ENCODE measurements around the gene KCNQ4. TPM values are rescaled to one million over a fixed set of nuclear protein-coding genes. Genes with fewer than 3 reads are reported as not detected.

KCNQ4 gene
- total and polyA plus RNA-seq, 2 of the 4 experiments (the other 2 are of a cell fraction), result 0.07 TPM; not detected in 1

- peak overlapping the region; percentile 45 for H3K27ac ChIP-seq (ENCODE audit: insufficient read depth, low read length)
- peak overlapping the region; percentile 45 to 97 for H4K8ac ChIP-seq (ENCODE audit: low read depth in 2 of 2, low read length in 2 of 2)
- H2BK5ac ChIP-seq (ENCODE audit: low read depth, low read length, poor library complexity, severe bottlenecking), result peak overlapping the region; percentile 97
- H2AFZ ChIP-seq (replicated peaks; ENCODE audit: low read length, poor library complexity), result peak overlapping the region; percentile 93
- peaks cover 4% of the 10 kb centered on the region; the same call in 1 of the 2 replicates for H3K9me3 ChIP-seq (ENCODE audit: control insufficient read depth, insufficient read depth, low read length)
- peak overlapping the region; percentile 99 for H2BK120ac ChIP-seq (ENCODE audit: low read depth, low read length)
- H2BK20ac ChIP-seq (ENCODE audit: low read depth, low read length), result peak overlapping the region; percentile 99
- peaks cover 13% of the 10 kb centered on the region for H3K4me1 ChIP-seq (ENCODE audit: control insufficient read depth, insufficient read depth, low read length)
- BruUV-seq (replicated peaks), result no TSS peak
- no peak overlapping the region for H3K9ac ChIP-seq (ENCODE audit: low read depth, low read length)
- peak overlapping the region; percentile 98 for H4K91ac ChIP-seq (ENCODE audit: insufficient read depth, low read depth, low read length)
- peak overlapping the region; percentile 93 for H2BK15ac ChIP-seq (ENCODE audit: low read depth, low read length)
- peak overlapping the region; percentile 63; the same call in 1 of the 2 replicates for H3K56ac ChIP-seq (ENCODE audit: extremely low read depth, insufficient read depth, low read length)
- no CpG with 5 or more reads among the region's 1 CpG for WGBS, 2 experiments (ENCODE audit: extremely low coverage in 2 of 2, insufficient read length in 1 of 2)
- H3K4me2 ChIP-seq (ENCODE audit: low read depth, low read length), result no peak overlapping the region
- DNase-seq (peak; percentile 28), ATAC-seq (ENCODE audit: low read depth) (no peak)
- no peaks in the 10 kb centered on the region for H3K27me3 ChIP-seq (ENCODE audit: control insufficient read depth, insufficient read depth, low read length)
- no peak overlapping the region for H3K4me3 ChIP-seq (ENCODE audit: insufficient read depth, low read depth, low read length)
- H2AK9ac ChIP-seq (replicated peaks; ENCODE audit: low read depth, low read length, poor library complexity), result peak overlapping the region; percentile 88
- peak overlapping the region; percentile 89 for H4K5ac ChIP-seq (ENCODE audit: low read depth, low read length)
- no peaks in the 10 kb centered on the region for H4K20me1 ChIP-seq (ENCODE audit: insufficient read depth, low read length)
- peak overlapping the region; percentile 87 for H2AK5ac ChIP-seq (ENCODE audit: low read depth, low read length)
- H3K9me1 ChIP-seq (ENCODE audit: insufficient read depth, low read length), result peaks cover 31% of the 10 kb centered on the region
- H3K36me3 ChIP-seq (ENCODE audit: control insufficient read depth, insufficient read depth, low read length), result no peaks in the 10 kb centered on the region
- CTCF ChIA-PET, result interaction anchor here (0.6 to 1.4 kb wide), 4 partner anchors 15 to 74 kb away, joined by 3 to 6 read pairs (median 4); partner anchors contain the start of gene CITED4
- H3K18ac ChIP-seq (ENCODE audit: low read depth, low read length), result peak overlapping the region; percentile 82
- H3K79me1 ChIP-seq (ENCODE audit: low read depth in 1 of 2, low read length in 2 of 2), result no peaks in the 10 kb centered on the region; a peak in 2 of 4 replicates
- H3K23ac ChIP-seq (ENCODE audit: low read depth, low read length), result peak overlapping the region; percentile 88; the same call in 1 of the 2 replicates
- H3K4ac ChIP-seq (ENCODE audit: low read depth, low read length), result peak overlapping the region; percentile 99
- peak overlapping the region; percentile 99 for H3K14ac ChIP-seq (replicated peaks; ENCODE audit: low read depth, low read length)
- POLR2A ChIA-PET (ENCODE audit: unreplicated experiment), result no interaction called here
- dilution Hi-C loops (cut with HindIII; ENCODE audit: low sequenced_read_pairs, unreplicated experiment), result no loop called here
- in situ Hi-C loops (cut with MboI; ENCODE audit: low sequenced_read_pairs), result no loop called here
- intact Hi-C loops (cut with micrococcal nuclease), result no loop called here
- TF ChIP-seq, protein P1, sequence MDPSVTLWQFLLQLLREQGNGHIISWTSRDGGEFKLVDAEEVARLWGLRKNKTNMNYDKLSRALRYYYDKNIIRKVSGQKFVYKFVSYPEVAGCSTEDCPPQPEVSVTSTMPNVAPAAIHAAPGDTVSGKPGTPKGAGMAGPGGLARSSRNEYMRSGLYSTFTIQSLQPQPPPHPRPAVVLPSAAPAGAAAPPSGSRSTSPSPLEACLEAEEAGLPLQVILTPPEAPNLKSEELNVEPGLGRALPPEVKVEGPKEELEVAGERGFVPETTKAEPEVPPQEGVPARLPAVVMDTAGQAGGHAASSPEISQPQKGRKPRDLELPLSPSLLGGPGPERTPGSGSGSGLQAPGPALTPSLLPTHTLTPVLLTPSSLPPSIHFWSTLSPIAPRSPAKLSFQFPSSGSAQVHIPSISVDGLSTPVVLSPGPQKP (IDR thresholded peaks at IDR 0.05; ENCODE audit: borderline replicate concordance, low read depth, low read length), result no peak
- TF ChIP-seq RCOR1 (IDR thresholded peaks at IDR 0.05; ENCODE audit: insufficient replicate concordance, low read length) (no peak), FOS (IDR thresholded peaks at IDR 0.05; ENCODE audit: low read depth, low read length) (no peak), MXI1 (IDR thresholded peaks at IDR 0.05; ENCODE audit: borderline replicate concordance, low read depth, low read length) (no peak), CTCF (conservative IDR thresholded peaks at IDR 0.05; ENCODE audit: low read depth, low read length) (no peak), RAD21 (IDR thresholded peaks at IDR 0.05; ENCODE audit: low read length) (no peak), CHD1 (IDR thresholded peaks at IDR 0.05; ENCODE audit: low read depth, low read length) (no peak), POLR2A (IDR thresholded peaks at IDR 0.05; ENCODE audit: low read depth, low read length) (no peak), SMC3 (IDR thresholded peaks at IDR 0.05; ENCODE audit: low read depth, low read length) (no peak), BHLHE40 (IDR thresholded peaks at IDR 0.05; ENCODE audit: low read depth, low read length) (no peak), CEBPB (IDR thresholded peaks at IDR 0.05; ENCODE audit: low read depth, low read length) (no peak), MAFK (IDR thresholded peaks at IDR 0.05; ENCODE audit: low read depth, low read length) (no peak), RFX5 (IDR thresholded peaks at IDR 0.05; ENCODE audit: low read depth, low read length) (no peak), MAZ (IDR thresholded peaks at IDR 0.05; ENCODE audit: borderline replicate concordance, low read depth, low read length) (no peak), NFE2L2 (IDR thresholded peaks at IDR 0.05; ENCODE audit: low read depth, low read length) (no peak)
- TF ChIP-seq, protein P2, sequence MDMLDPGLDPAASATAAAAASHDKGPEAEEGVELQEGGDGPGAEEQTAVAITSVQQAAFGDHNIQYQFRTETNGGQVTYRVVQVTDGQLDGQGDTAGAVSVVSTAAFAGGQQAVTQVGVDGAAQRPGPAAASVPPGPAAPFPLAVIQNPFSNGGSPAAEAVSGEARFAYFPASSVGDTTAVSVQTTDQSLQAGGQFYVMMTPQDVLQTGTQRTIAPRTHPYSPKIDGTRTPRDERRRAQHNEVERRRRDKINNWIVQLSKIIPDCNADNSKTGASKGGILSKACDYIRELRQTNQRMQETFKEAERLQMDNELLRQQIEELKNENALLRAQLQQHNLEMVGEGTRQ (IDR thresholded peaks at IDR 0.05; ENCODE audit: low read depth, low read length), result no peak
Measured at GRCh38 chr1:40876891-40877290, 93.3 kb downstream of the KCNQ4 start.

Data from IMR-90 (cell line).